ENCODE measurements around the gene ZNF341.
"Not testable (repeated sequence)": the region's sequence is repeated elsewhere in the genome, so short reads cannot be mapped to it uniquely, and the experiment has no call there.

ZNF341 gene

GRCh38 chr20:33730946-33731692, 677 bp upstream of the ZNF341 start:
- no peak for DNase-seq

- DNase-seq, result peak; percentile 75 to 91
Measured at GRCh38 chr20:33732166-33732970, 572 bp downstream of the ZNF341 start.

- DNase-seq, result no peak
Measured at GRCh38 chr20:33733654-33734576, 2.1 kb downstream of the ZNF341 start.

- no peak for DNase-seq
Measured at GRCh38 chr20:33736962-33737361, 5.2 kb downstream of the ZNF341 start.

- no peak for DNase-seq
Measured at GRCh38 chr20:33739493-33739892, 7.7 kb downstream of the ZNF341 start.

- DNase-seq, result no peak
Measured at GRCh38 chr20:33740189-33740588, 8.4 kb downstream of the ZNF341 start.

GRCh38 chr20:33744181-33744580, 12.4 kb downstream of the ZNF341 start:
- no peak for DNase-seq

- no peak for DNase-seq
Measured at GRCh38 chr20:33744773-33745385, 13.1 kb downstream of the ZNF341 start.

- no peak for DNase-seq
Measured at GRCh38 chr20:33746325-33746998, 14.7 kb downstream of the ZNF341 start.

- no peak for DNase-seq
Measured at GRCh38 chr20:33751775-33752174, 20.0 kb downstream of the ZNF341 start.

- no peak for DNase-seq
Measured at GRCh38 chr20:33753143-33753542, 21.3 kb downstream of the ZNF341 start.

GRCh38 chr20:33753763-33754162, 22.0 kb downstream of the ZNF341 start:
- no peak for DNase-seq

GRCh38 chr20:33755936-33756490, 24.2 kb downstream of the ZNF341 start:
- DNase-seq, result not testable (repeated sequence)

- DNase-seq, result no peak
Measured at GRCh38 chr20:33757046-33757445, 25.2 kb downstream of the ZNF341 start.

- no peak for DNase-seq
Measured at GRCh38 chr20:33757458-33757857, 25.7 kb downstream of the ZNF341 start.

- no peak for DNase-seq
Measured at GRCh38 chr20:33761698-33762250, 30.0 kb downstream of the ZNF341 start.

- DNase-seq, result no peak
Measured at GRCh38 chr20:33765099-33765498, 33.3 kb downstream of the ZNF341 start.

GRCh38 chr20:33765592-33765991, 33.8 kb downstream of the ZNF341 start:
- no peak for DNase-seq

- no peak for DNase-seq
Measured at GRCh38 chr20:33766686-33767085, 34.9 kb downstream of the ZNF341 start.

- no peak for DNase-seq
Measured at GRCh38 chr20:33767777-33768138, 36.0 kb downstream of the ZNF341 start.

GRCh38 chr20:33769043-33769442, 37.2 kb downstream of the ZNF341 start:
- no peak for DNase-seq

GRCh38 chr20:33770005-33770404, 38.2 kb downstream of the ZNF341 start:
- no peak for DNase-seq
